Neuron (in vitro differentiated cells): Measurements from ENCODE around the gene ANGPTL2.

Source experiments
- H2AFZ ChIP-seq: one replicate; pipeline ENCODE4 v1.6.1; 2013; ENCODE audit warnings: low read depth, mild to moderate bottlenecking, inconsistent platforms, low read length, moderate library complexity
- H3K27me3 ChIP-seq: one replicate; pipeline ENCODE4 v1.6.1; 2013; ENCODE audit warnings: low read length; ENCODE audit not compliant: insufficient read depth
- H3K36me3 ChIP-seq: one replicate; pipeline ENCODE4 v1.6.1; 2013; ENCODE audit warnings: low read length; ENCODE audit not compliant: insufficient read depth
- H3K4me1 ChIP-seq: one replicate; pipeline ENCODE4 v1.6.1; 2013; ENCODE audit warnings: low read length; ENCODE audit not compliant: insufficient read depth
- H3K4me3 ChIP-seq: 2 replicates; pipeline ENCODE4 v1.5.1; 2013; ENCODE audit warnings: mild to moderate bottlenecking, low read length, moderate library complexity
- H3K9me3 ChIP-seq: one replicate; pipeline ENCODE4 v1.6.1; 2013; ENCODE audit warnings: low read length

Gene ANGPTL2

GRCh38 chr9:127099664-127100063 lies 22.8 kb downstream of the ANGPTL2 start:
- H2AFZ ChIP-seq, result no peak overlapping the region
- H3K4me1 ChIP-seq, result no peaks in the 10 kb centered on the region
- no peaks in the 10 kb centered on the region for H3K27me3 ChIP-seq
- H3K9me3 ChIP-seq, result no peaks in the 10 kb centered on the region
- H3K4me3 ChIP-seq, result no peak overlapping the region
- no peaks in the 10 kb centered on the region for H3K36me3 ChIP-seq

DNA sequence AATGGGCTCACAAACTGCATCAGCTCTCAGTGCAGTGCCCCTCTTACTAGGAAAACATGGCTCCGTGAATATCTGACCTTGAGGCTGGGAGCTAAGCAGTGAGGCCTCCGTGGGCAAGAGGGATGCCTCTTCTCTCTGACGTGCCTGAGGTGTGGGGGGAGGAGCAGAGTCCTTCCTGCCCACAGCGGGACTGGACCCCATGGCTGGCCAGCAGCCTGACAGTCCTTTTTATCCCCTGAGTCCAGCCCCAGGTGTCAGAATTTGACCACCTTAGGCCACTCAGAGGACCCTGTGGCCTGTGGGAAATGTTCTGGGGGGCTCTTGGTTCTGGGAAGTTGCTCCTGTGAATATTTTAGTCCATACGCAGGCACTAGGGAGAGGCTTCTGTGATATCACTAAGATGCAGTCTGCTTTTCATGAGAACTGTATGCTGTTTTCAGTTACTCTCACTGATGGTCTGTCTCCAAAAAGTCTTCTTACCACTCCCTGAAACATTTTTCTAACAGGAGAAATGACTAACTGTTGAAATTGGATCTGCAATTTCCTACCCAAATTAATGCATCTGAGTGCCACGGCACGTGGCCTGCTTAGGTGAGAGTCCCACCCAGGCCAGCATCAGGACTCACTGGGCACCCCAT lies 23.4 kb downstream of the ANGPTL2 start:
- H3K4me3 ChIP-seq, result no peak overlapping the region
- no peaks in the 10 kb centered on the region for H3K4me1 ChIP-seq
- H3K27me3 ChIP-seq, result no peaks in the 10 kb centered on the region
- H3K36me3 ChIP-seq, result no peaks in the 10 kb centered on the region
- H2AFZ ChIP-seq, result no peak overlapping the region
- H3K9me3 ChIP-seq, result no peaks in the 10 kb centered on the region

- H3K4me1 ChIP-seq, result no peaks in the 10 kb centered on the region
- no peaks in the 10 kb centered on the region for H3K27me3 ChIP-seq
- peaks cover 1% of the 10 kb centered on the region for H3K36me3 ChIP-seq
Measured at GRCh38 chr9:127097683-127098082, 24.8 kb downstream of the ANGPTL2 start.

DNA sequence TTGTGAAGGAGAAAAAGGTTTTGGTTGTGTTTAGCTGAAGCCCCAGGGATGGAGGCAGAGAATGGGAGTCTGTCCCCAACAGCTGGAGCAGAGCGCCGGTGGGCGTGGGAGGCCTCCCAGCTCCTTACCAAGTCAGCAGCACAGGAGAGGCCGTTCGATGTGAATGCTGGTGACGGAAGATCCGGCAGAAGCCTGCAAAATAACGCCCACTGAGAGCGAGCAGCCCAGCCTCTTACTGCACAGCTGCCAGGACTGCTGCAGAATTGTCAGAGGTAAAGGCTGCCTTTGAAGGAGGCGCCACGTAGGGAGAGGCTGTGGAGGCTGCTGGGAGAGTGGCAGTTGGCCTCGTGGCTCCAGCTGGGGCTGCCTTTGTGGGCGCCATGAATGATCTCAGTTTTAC lies 26.2 kb downstream of the ANGPTL2 start:
- no peaks in the 10 kb centered on the region for H3K4me1 ChIP-seq
- H3K9me3 ChIP-seq, result no peaks in the 10 kb centered on the region
- no peak overlapping the region for H3K4me3 ChIP-seq
- H3K36me3 ChIP-seq, result peaks cover 6% of the 10 kb centered on the region
- H3K27me3 ChIP-seq, result no peaks in the 10 kb centered on the region
- no peak overlapping the region for H2AFZ ChIP-seq

More at GRCh38 chr9:127097683-127098082, 24.8 kb downstream of the ANGPTL2 start:
- Histone ChIP-seq H3K4me3 (no peak overlapping the region), H2AFZ (no peak overlapping the region), H3K9me3 (no peaks in the 10 kb centered on the region)

GRCh38 chr9:127095411-127095810 lies 27.0 kb downstream of the ANGPTL2 start:
- Histone ChIP-seq H3K36me3 (peaks cover 10% of the 10 kb centered on the region), H3K9me3 (no peaks in the 10 kb centered on the region), H3K4me3 (no peak overlapping the region), H2AFZ (no peak overlapping the region), H3K4me1 (no peaks in the 10 kb centered on the region), H3K27me3 (no peaks in the 10 kb centered on the region)

GRCh38 chr9:127093319-127094020 lies 29.0 kb downstream of the ANGPTL2 start:
- Histone ChIP-seq H3K27me3 (no peaks in the 10 kb centered on the region), H2AFZ (no peak overlapping the region), H3K9me3 (no peaks in the 10 kb centered on the region), H3K36me3 (peaks cover 14% of the 10 kb centered on the region), H3K4me1 (no peaks in the 10 kb centered on the region), H3K4me3 (no peak overlapping the region)

GRCh38 chr9:127092041-127092608 lies 30.3 kb downstream of the ANGPTL2 start:
- Histone ChIP-seq H3K36me3 (peaks cover 22% of the 10 kb centered on the region), H3K27me3 (no peaks in the 10 kb centered on the region), H2AFZ (no peak overlapping the region), H3K4me1 (no peaks in the 10 kb centered on the region), H3K4me3 (no peak overlapping the region), H3K9me3 (no peaks in the 10 kb centered on the region)

GRCh38 chr9:127091526-127091925 lies 30.9 kb downstream of the ANGPTL2 start:
- Histone ChIP-seq H3K9me3 (no peaks in the 10 kb centered on the region), H3K27me3 (no peaks in the 10 kb centered on the region), H2AFZ (no peak overlapping the region), H3K36me3 (peaks cover 26% of the 10 kb centered on the region), H3K4me3 (no peak overlapping the region), H3K4me1 (no peaks in the 10 kb centered on the region)

GRCh38 chr9:127090341-127090985 lies 32.0 kb downstream of the ANGPTL2 start:
- H3K4me3 ChIP-seq, result no peak overlapping the region
- peaks cover 26% of the 10 kb centered on the region for H3K36me3 ChIP-seq

DNA sequence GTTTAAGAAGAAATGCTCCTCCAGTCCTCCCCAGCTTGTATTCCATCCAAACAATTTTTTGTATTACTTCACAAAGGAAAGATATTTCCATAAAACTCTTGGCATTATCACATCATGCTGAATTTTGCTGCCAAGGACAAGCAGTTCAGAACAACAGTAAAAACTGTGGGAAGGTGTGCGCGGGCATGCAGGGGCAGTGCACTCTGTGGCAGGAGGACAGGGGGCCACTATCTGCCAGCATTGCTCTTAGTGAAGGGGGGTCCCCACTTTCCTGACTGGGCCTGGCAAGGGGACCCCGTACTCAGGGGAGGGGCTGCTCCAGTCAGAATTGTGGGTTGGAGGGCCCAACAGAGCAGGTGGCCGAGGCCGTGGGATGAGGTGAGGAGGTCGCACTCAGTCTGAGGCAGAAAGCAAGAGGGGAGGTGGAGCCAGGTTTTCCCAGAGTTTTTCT lies 32.8 kb downstream of the ANGPTL2 start:
- H3K4me1 ChIP-seq, result peaks cover under 1% of the 10 kb centered on the region
- H3K9me3 ChIP-seq, result no peaks in the 10 kb centered on the region
- no peak overlapping the region for H2AFZ ChIP-seq
- H3K27me3 ChIP-seq, result no peaks in the 10 kb centered on the region
- H3K36me3 ChIP-seq, result peaks cover 26% of the 10 kb centered on the region
- H3K4me3 ChIP-seq, result no peak overlapping the region

More at GRCh38 chr9:127090341-127090985, 32.0 kb downstream of the ANGPTL2 start:
- no peaks in the 10 kb centered on the region for H3K4me1 ChIP-seq
- no peak overlapping the region for H2AFZ ChIP-seq
- H3K9me3 ChIP-seq, result no peaks in the 10 kb centered on the region
- H3K27me3 ChIP-seq, result no peaks in the 10 kb centered on the region

GRCh38 chr9:127088724-127089615 lies 33.5 kb downstream of the ANGPTL2 start:
- H3K4me3 ChIP-seq, result no peak overlapping the region
- peaks cover 26% of the 10 kb centered on the region for H3K36me3 ChIP-seq
- no peaks in the 10 kb centered on the region for H3K27me3 ChIP-seq
- peaks cover 3% of the 10 kb centered on the region for H3K4me1 ChIP-seq
- H2AFZ ChIP-seq, result no peak overlapping the region
- no peaks in the 10 kb centered on the region for H3K9me3 ChIP-seq

DNA sequence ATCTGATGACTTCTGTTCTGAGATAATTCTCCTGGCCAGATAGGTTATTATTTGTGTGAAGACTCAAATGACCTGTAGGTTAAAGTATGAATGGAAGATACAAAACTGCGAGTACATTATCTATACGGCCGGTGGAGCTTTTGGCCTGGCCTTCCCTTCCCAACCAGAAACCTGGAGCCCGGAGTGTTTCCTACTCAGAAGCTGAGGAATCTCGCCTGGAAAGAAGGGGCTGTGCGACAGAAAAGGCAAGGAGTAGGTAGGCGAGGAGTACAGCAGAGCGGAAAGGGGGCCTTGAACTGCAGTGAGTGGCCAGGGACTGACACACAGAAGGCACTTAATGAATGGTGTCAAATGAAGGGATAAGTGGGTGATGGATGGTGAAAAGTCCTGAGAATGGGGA lies 34.6 kb downstream of the ANGPTL2 start:
- Histone ChIP-seq H3K9me3 (no peaks in the 10 kb centered on the region), H3K27me3 (no peaks in the 10 kb centered on the region), H3K36me3 (peaks cover 26% of the 10 kb centered on the region), H3K4me1 (peaks cover 3% of the 10 kb centered on the region), H3K4me3 (no peak overlapping the region), H2AFZ (no peak overlapping the region)
